ENCODE measurements around the gene MS4A2.
"Not testable (repeated sequence)": the region's sequence is repeated elsewhere in the genome, so short reads cannot be mapped to it uniquely, and the experiment has no call there.

MS4A2 gene

GRCh38 chr11:60100516-60100915, 12.1 kb downstream of the MS4A2 start:
- Histone ChIP-seq H3K4me2 (no peak overlapping the region), H3K27me3 (no peaks in the 10 kb centered on the region), H3K27ac (no peak overlapping the region), H3K9me3 (no peaks in the 10 kb centered on the region), H3K4me3 (no peak overlapping the region), H3K36me3 (no peaks in the 10 kb centered on the region), H3K9ac (no peak overlapping the region), H3K4me1 (no peaks in the 10 kb centered on the region), H4K20me1 (no peaks in the 10 kb centered on the region)
- no peak for TF ChIP-seq Cebpa-rat (IDR thresholded peaks at IDR 0.05)

GRCh38 chr11:60101368-60101767, 12.9 kb downstream of the MS4A2 start:
- H4K20me1 ChIP-seq, H3K4me2 ChIP-seq, H3K4me1 ChIP-seq, H3K9ac ChIP-seq, H3K9me3 ChIP-seq, H3K27me3 ChIP-seq, H3K4me3 ChIP-seq, H3K27ac ChIP-seq, H3K36me3 ChIP-seq: not testable (repeated sequence)

GRCh38 chr11:60104471-60105115, 16.1 kb downstream of the MS4A2 start:
- not testable (repeated sequence) for H3K4me3 ChIP-seq, H3K27me3 ChIP-seq, H3K4me2 ChIP-seq, H3K36me3 ChIP-seq, H4K20me1 ChIP-seq, H3K4me1 ChIP-seq, H3K9me3 ChIP-seq, H3K9ac ChIP-seq, H3K27ac ChIP-seq

GRCh38 chr11:60108631-60109030, 20.2 kb downstream of the MS4A2 start:
- H3K4me2 ChIP-seq, H3K9ac ChIP-seq: not testable (repeated sequence)

GRCh38 chr11:60111793-60112192, 23.3 kb downstream of the MS4A2 start:
- Histone ChIP-seq H3K27ac (no peak overlapping the region), H3K9me3 (no peaks in the 10 kb centered on the region), H3K27me3 (no peaks in the 10 kb centered on the region), H3K4me3 (no peak overlapping the region), H3K36me3 (no peaks in the 10 kb centered on the region), H4K20me1 (no peaks in the 10 kb centered on the region), H3K4me2 (no peak overlapping the region), H3K9ac (no peak overlapping the region), H3K4me1 (no peaks in the 10 kb centered on the region; the same call in 1 of the 2 replicates)
- no peak for TF ChIP-seq Cebpa-rat (IDR thresholded peaks at IDR 0.05)

More at GRCh38 chr11:60108631-60109030, 20.2 kb downstream of the MS4A2 start:
- H3K27me3 ChIP-seq, H3K4me1 ChIP-seq, H3K36me3 ChIP-seq, H4K20me1 ChIP-seq, H3K9me3 ChIP-seq, H3K4me3 ChIP-seq, H3K27ac ChIP-seq: not testable (repeated sequence)

- Histone ChIP-seq H3K36me3 (no peaks in the 10 kb centered on the region), H3K9me3 (peaks cover 17% of the 10 kb centered on the region), H4K20me1 (no peaks in the 10 kb centered on the region), H3K4me1 (peaks cover 27% of the 10 kb centered on the region), H3K4me2 (no peak overlapping the region), H3K27me3 (no peaks in the 10 kb centered on the region), H3K27ac (no peak overlapping the region), H3K4me3 (no peak overlapping the region), H3K9ac (no peak overlapping the region)
- TF ChIP-seq Cebpa-rat (IDR thresholded peaks at IDR 0.05) = no peak
Measured at GRCh38 chr11:60116996-60117790, 28.7 kb downstream of the MS4A2 start.

- H3K27ac ChIP-seq = no peak overlapping the region
- TF ChIP-seq Cebpa-rat (IDR thresholded peaks at IDR 0.05) = no peak
- no peaks in the 10 kb centered on the region for H3K27me3 ChIP-seq
- H3K36me3 ChIP-seq = no peaks in the 10 kb centered on the region
- H3K4me3 ChIP-seq = no peak overlapping the region
- H4K20me1 ChIP-seq = no peaks in the 10 kb centered on the region
- no peak overlapping the region for H3K4me2 ChIP-seq
- no peak overlapping the region for H3K9ac ChIP-seq
- H3K4me1 ChIP-seq = peaks cover 27% of the 10 kb centered on the region
- peaks cover 17% of the 10 kb centered on the region for H3K9me3 ChIP-seq
Measured at GRCh38 chr11:60118338-60118737, 29.9 kb downstream of the MS4A2 start.

- peaks cover 37% of the 10 kb centered on the region for H3K4me1 ChIP-seq
- no peak overlapping the region for H3K9ac ChIP-seq
- no peaks in the 10 kb centered on the region for H4K20me1 ChIP-seq
- H3K4me2 ChIP-seq = peak overlapping the region; percentile 16; the same call in 1 of the 2 replicates
- TF ChIP-seq Cebpa-rat (IDR thresholded peaks at IDR 0.05) = no peak
- H3K4me3 ChIP-seq = no peak overlapping the region
- H3K36me3 ChIP-seq = no peaks in the 10 kb centered on the region
- H3K9me3 ChIP-seq = peaks cover 17% of the 10 kb centered on the region
- no peaks in the 10 kb centered on the region for H3K27me3 ChIP-seq
- no peak overlapping the region for H3K27ac ChIP-seq
Measured at GRCh38 chr11:60119710-60120109, 31.2 kb downstream of the MS4A2 start.

- Histone ChIP-seq H3K27me3 (no peaks in the 10 kb centered on the region), H3K4me2 (0 out of 2 replicates have a peak overlapping the region, but pooled peaks have one; percentile 9), H3K9ac (no peak overlapping the region), H4K20me1 (no peaks in the 10 kb centered on the region), H3K4me3 (no peak overlapping the region), H3K9me3 (peaks cover 17% of the 10 kb centered on the region), H3K27ac (no peak overlapping the region), H3K4me1 (peaks cover 53% of the 10 kb centered on the region), H3K36me3 (no peaks in the 10 kb centered on the region)
- TF ChIP-seq Cebpa-rat (IDR thresholded peaks at IDR 0.05) = no peak
Measured at GRCh38 chr11:60121264-60121663, 32.8 kb downstream of the MS4A2 start.

GRCh38 chr11:60122414-60123036, 34.1 kb downstream of the MS4A2 start:
- Histone ChIP-seq H3K27ac (no peak overlapping the region), H3K27me3 (no peaks in the 10 kb centered on the region), H3K9me3 (peaks cover 17% of the 10 kb centered on the region), H3K4me1 (peaks cover 65% of the 10 kb centered on the region), H3K9ac (no peak overlapping the region), H4K20me1 (no peaks in the 10 kb centered on the region), H3K36me3 (no peaks in the 10 kb centered on the region), H3K4me3 (no peak overlapping the region), H3K4me2 (no peak overlapping the region)
- TF ChIP-seq Cebpa-rat (IDR thresholded peaks at IDR 0.05) = no peak

All from BLaER1 (cell line).